ENCODE measurements around the gene RCE1.

Gene RCE1

GRCh38 chr11:66858186-66858938, 15.1 kb downstream of the RCE1 start:
- CTCF ChIA-PET, result no interaction called here
- H3K4me3 ChIP-seq (ENCODE audit: low read depth, low read length), result no peak overlapping the region; the same call in 1 of the 2 replicates

GRCh38 chr11:66858939-66859685, 15.9 kb downstream of the RCE1 start:
- no peak for TF ChIP-seq CTCF (IDR thresholded peaks at IDR 0.05; ENCODE audit: insufficient read depth, low read length, missing control alignments)
- ChIA-PET POLR2A (interaction anchor here (0.5 kb wide), 1 partner anchor 123 kb away, joined by 3 read pairs; no protein-coding TSS in a partner anchor), CTCF (no interaction called here)
- H3K4me3 ChIP-seq (ENCODE audit: low read depth, low read length), result no peak overlapping the region
- no peak for DNase-seq (ENCODE audit: low read depth, low spot score)

More at GRCh38 chr11:66858186-66858938, 15.1 kb downstream of the RCE1 start:
- POLR2A ChIA-PET, result no interaction called here
- DNase-seq (ENCODE audit: low read depth, low spot score), result no peak
- TF ChIP-seq CTCF (IDR thresholded peaks at IDR 0.05; ENCODE audit: insufficient read depth, low read length, missing control alignments), result no peak

GRCh38 chr11:66859686-66860448, 16.6 kb downstream of the RCE1 start:
- no peak for DNase-seq (ENCODE audit: low read depth, low spot score)
- TF ChIP-seq CTCF (IDR thresholded peaks at IDR 0.05; ENCODE audit: insufficient read depth, low read length, missing control alignments), result no peak
- CTCF ChIA-PET, result no interaction called here
- POLR2A ChIA-PET, result interaction anchor here (0.5 kb wide), 1 partner anchor 123 kb away, joined by 3 read pairs; no protein-coding TSS in a partner anchor
- no peak overlapping the region for H3K4me3 ChIP-seq (ENCODE audit: low read depth, low read length)

- no peak for TF ChIP-seq CTCF (IDR thresholded peaks at IDR 0.05; ENCODE audit: insufficient read depth, low read length, missing control alignments)
- ChIA-PET POLR2A (no interaction called here), CTCF (no interaction called here)
- no peak overlapping the region for H3K4me3 ChIP-seq (ENCODE audit: low read depth, low read length)
- DNase-seq (ENCODE audit: low read depth, low spot score), result no peak
Measured at GRCh38 chr11:66860449-66860831, 17.2 kb downstream of the RCE1 start.

- CTCF ChIA-PET, result no interaction called here
- no peak for DNase-seq (ENCODE audit: low read depth, low spot score)
Measured at GRCh38 chr11:66861038-66861773, 18.0 kb downstream of the RCE1 start.

More at GRCh38 chr11:66861038-66861773, 18.0 kb downstream of the RCE1 start:
- POLR2A ChIA-PET, result no interaction called here
- H3K4me3 ChIP-seq (ENCODE audit: low read depth, low read length), result no peak overlapping the region
- TF ChIP-seq CTCF (IDR thresholded peaks at IDR 0.05; ENCODE audit: insufficient read depth, low read length, missing control alignments), result no peak
